Measurements from ENCODE around the gene CLEC4F. TPM values are rescaled to one million over a fixed set of nuclear protein-coding genes. Genes with fewer than 3 reads are reported as not detected.

CLEC4F gene
- total and polyA plus RNA-seq, 2 experiments from 2014 or later = not detected

GRCh38 chr2:70769450-70769849 lies 50.9 kb downstream of the CLEC4F start (continued):
- TF ChIP-seq JUNB (IDR thresholded peaks at IDR 0.05; ENCODE audit: unreplicated experiment) = no peak
- TF ChIP-seq REST (IDR thresholded peaks at IDR 0.05; ENCODE audit: unreplicated experiment) = no peak

- H4K20me1 ChIP-seq (replicated peaks; ENCODE audit: insufficient read depth) = peaks cover 9% of the 10 kb centered on the region; the same call in 1 of the 2 replicates
- H3K9me2 ChIP-seq (ENCODE audit: insufficient read depth) = peaks cover 11% of the 10 kb centered on the region; the same call in 1 of the 2 replicates
- H3K27ac Mint-ChIP-seq = peak overlapping the region; percentile 77
- H3K9me3 Mint-ChIP-seq = no peaks in the 10 kb centered on the region
- H2AFZ ChIP-seq = peak overlapping the region; percentile 94
- DNase-seq (ENCODE audit: low spot score) = peak; percentile 32
- H3K27ac ChIP-seq (ENCODE audit: low read depth) = peak overlapping the region; percentile 37; the same call in 1 of the 2 replicates
- no peaks in the 10 kb centered on the region for H3K27me3 ChIP-seq (ENCODE audit: insufficient read depth)
- H3K27me3 Mint-ChIP-seq (ENCODE audit: insufficient read depth, low read depth, poor library complexity) = peaks cover 14% of the 10 kb centered on the region
- H3K4me3 ChIP-seq = peak overlapping the region; percentile 52
- peaks cover 34% of the 10 kb centered on the region for H3K79me2 ChIP-seq (replicated peaks; ENCODE audit: insufficient read depth)
- no peak; the same call in 2 of the 3 replicates for ATAC-seq
- no peak for TF ChIP-seq NANOG (IDR thresholded peaks at IDR 0.05; ENCODE audit: borderline replicate concordance)
- TF ChIP-seq EZH2phosphoT487 (IDR thresholded peaks at IDR 0.05; ENCODE audit: unreplicated experiment) = no peak
- TF ChIP-seq ZNF114 (CRISPR knock-in tag; IDR thresholded peaks at IDR 0.05) = no peak
- H3K4me2 ChIP-seq = peak overlapping the region; percentile 76
- no peaks in the 10 kb centered on the region for H3K36me3 ChIP-seq (ENCODE audit: insufficient read depth)
- peaks cover 38% of the 10 kb centered on the region for H3K4me1 ChIP-seq (ENCODE audit: insufficient read depth)
- peaks cover 40% of the 10 kb centered on the region for H3K4me1 Mint-ChIP-seq
- peak overlapping the region; percentile 66 for H3K4me3 Mint-ChIP-seq
- H3K36me3 Mint-ChIP-seq (ENCODE audit: low read depth) = peaks cover 14% of the 10 kb centered on the region; the same call in 2 of the 3 replicates
- peaks cover 6% of the 10 kb centered on the region for H3F3A ChIP-seq (replicated peaks; ENCODE audit: low read depth)
These were observed 51.8 kb downstream of the CLEC4F start for GRCh38 chr2:70768590-70769085.

GRCh38 chr2:70767699-70768589 lies 52.5 kb downstream of the CLEC4F start, which contains the start of gene ADD2:
Gene ADD2, minus strand, starts transcription at chr2:70768200. Its CDS starts 61,792 bp downstream, at chr2:70706408.
- Mint-ChIP-seq H3K4me1 (peaks cover 43% of the 10 kb centered on the region), H3K4me3 (peak within 1 kb of the TSS; percentile 94), H3K27me3 (ENCODE audit: insufficient read depth, low read depth, poor library complexity) (peaks cover 14% of the 10 kb centered on the region), H3K36me3 (ENCODE audit: low read depth) (peaks cover 14% of the 10 kb centered on the region; the same call in 2 of the 3 replicates), H3K9me3 (no peaks in the 10 kb centered on the region), H3K27ac (peak within 1 kb of the TSS; percentile 97)
- Histone ChIP-seq H2AFZ (peak within 1 kb of the TSS; percentile 94), H3K27ac (ENCODE audit: low read depth) (peak within 1 kb of the TSS; percentile 98), H3K4me1 (ENCODE audit: insufficient read depth) (peaks cover 38% of the 10 kb centered on the region), H4K20me1 (replicated peaks; ENCODE audit: insufficient read depth) (peaks cover 13% of the 10 kb centered on the region), H3K79me2 (replicated peaks; ENCODE audit: insufficient read depth) (peaks cover 41% of the 10 kb centered on the region), H3K36me3 (ENCODE audit: insufficient read depth) (no peaks in the 10 kb centered on the region), H3F3A (replicated peaks; ENCODE audit: low read depth) (peaks cover 6% of the 10 kb centered on the region), H3K9me2 (ENCODE audit: insufficient read depth) (peaks cover 7% of the 10 kb centered on the region; the same call in 1 of the 2 replicates), H3K27me3 (ENCODE audit: insufficient read depth) (no peaks in the 10 kb centered on the region), H3K4me3 (peak within 1 kb of the TSS; percentile 71), H3K4me2 (peak within 1 kb of the TSS; percentile 91)
- DNase-seq (ENCODE audit: low spot score) (peak; percentile 83), ATAC-seq (peak; percentile 74)
- TF ChIP-seq POLR2AphosphoS5 (IDR thresholded peaks at IDR 0.05; ENCODE audit: low read depth) = peak; percentile 85
- no peak for TF ChIP-seq NANOG (IDR thresholded peaks at IDR 0.05; ENCODE audit: borderline replicate concordance)
- TF ChIP-seq EZH2 (IDR thresholded peaks at IDR 0.05; ENCODE audit: low read depth, unreplicated experiment) = no peak
- TF ChIP-seq CREB1 (CRISPR knock-in tag; IDR thresholded peaks at IDR 0.05; ENCODE audit: low read depth) = no peak
- TF ChIP-seq CTCF (conservative IDR thresholded peaks at IDR 0.05; ENCODE audit: low read depth in 2 of 2) = peak; percentile 19 to 75; a peak in 2 of 4 replicates
- no peak for TF ChIP-seq STAT1 (IDR thresholded peaks at IDR 0.05; ENCODE audit: unreplicated experiment)
